ENCODE measurements around the gene ISM1. TPM values are rescaled to one million over a fixed set of nuclear protein-coding genes. Genes with fewer than 3 reads are reported as not detected.

The ISM1 gene
- total and polyA plus RNA-seq, 9 donors: 0.10 to 3.6 (median 0.31) TPM; not detected in 1

DNA sequence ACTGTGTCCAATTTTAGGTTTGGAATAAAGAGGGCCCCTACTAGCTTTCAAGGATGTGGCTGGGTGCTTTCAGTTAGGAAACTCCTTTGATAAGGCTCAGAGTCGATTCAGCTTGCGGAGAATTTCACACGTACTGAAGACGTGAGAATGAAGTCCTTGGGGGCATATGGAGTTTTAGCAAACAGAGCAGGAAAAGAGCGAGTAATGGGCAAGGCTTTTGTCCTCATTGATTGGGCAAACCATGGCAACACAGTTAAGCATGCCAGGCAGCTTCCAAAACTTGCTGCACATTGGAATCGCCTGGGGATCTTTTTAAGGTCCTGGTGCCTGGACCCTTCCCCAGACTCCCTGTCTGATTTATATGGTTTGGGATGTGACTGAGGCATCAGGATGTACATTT lies 29.2 kb downstream of the ISM1 start:
- TF ChIP-seq POLR2A (IDR thresholded peaks at IDR 0.05) (no peak), EP300 (IDR thresholded peaks at IDR 0.05) (no peak), CTCF (IDR thresholded peaks at IDR 0.05) (no peak)
- no peaks in the 10 kb centered on the region for H3K4me1 ChIP-seq (ENCODE audit: insufficient read depth)
- H3K36me3 ChIP-seq: no peaks in the 10 kb centered on the region
- no peak overlapping the region for H3K27ac ChIP-seq
- WGBS, 3 donors: 86 to 90% (median 88%) methylated on average over 6 of the region's 6 CpGs
- intact Hi-C loops (cut with DNase I): no loop called here
- H3K4me3 ChIP-seq: no peak overlapping the region
- no peaks in the 10 kb centered on the region for H3K9me3 ChIP-seq
- no peak for DNase-seq
- H3K27me3 ChIP-seq: no peaks in the 10 kb centered on the region

- Histone ChIP-seq H3K4me3 (no peak overlapping the region), H3K36me3 (no peaks in the 10 kb centered on the region), H3K27me3 (no peaks in the 10 kb centered on the region), H3K9me3 (no peaks in the 10 kb centered on the region), H3K4me1 (ENCODE audit: insufficient read depth) (no peaks in the 10 kb centered on the region), H3K27ac (no peak overlapping the region)
- WGBS, 3 donors: 72 to 90% (median 89%) methylated on average over 8 of the region's 8 CpGs
- intact Hi-C loops (cut with DNase I): no loop called here
- TF ChIP-seq EP300 (IDR thresholded peaks at IDR 0.05): no peak
- TF ChIP-seq POLR2A (IDR thresholded peaks at IDR 0.05): no peak
- TF ChIP-seq CTCF (IDR thresholded peaks at IDR 0.05): no peak
- DNase-seq: no peak
Measured at GRCh38 chr20:13251106-13251903, 30.2 kb downstream of the ISM1 start.

- H3K27me3 ChIP-seq: no peaks in the 10 kb centered on the region
- TF ChIP-seq CTCF (IDR thresholded peaks at IDR 0.05): no peak
- no peak for TF ChIP-seq POLR2A (IDR thresholded peaks at IDR 0.05)
- TF ChIP-seq EP300 (IDR thresholded peaks at IDR 0.05): no peak
- H3K36me3 ChIP-seq: no peaks in the 10 kb centered on the region
- WGBS, 3 donors: 49 to 74% (median 73%) methylated on average over 2 of the region's 2 CpGs
- H3K27ac ChIP-seq: no peak overlapping the region
- no peaks in the 10 kb centered on the region for H3K4me1 ChIP-seq (ENCODE audit: insufficient read depth)
- intact Hi-C loops (cut with DNase I): no loop called here
- no peak for DNase-seq
- H3K4me3 ChIP-seq: no peak overlapping the region
- no peaks in the 10 kb centered on the region for H3K9me3 ChIP-seq
Measured at GRCh38 chr20:13251904-13252297, 30.8 kb downstream of the ISM1 start.

- no peak for DNase-seq
- 84 to 90% (median 89%) methylated on average over 1 of the region's 1 CpG for WGBS, 3 donors
- Histone ChIP-seq H3K4me1 (ENCODE audit: insufficient read depth) (no peaks in the 10 kb centered on the region), H3K9me3 (no peaks in the 10 kb centered on the region), H3K27ac (no peak overlapping the region), H3K27me3 (no peaks in the 10 kb centered on the region), H3K36me3 (no peaks in the 10 kb centered on the region), H3K4me3 (no peak overlapping the region)
- intact Hi-C loops (cut with DNase I): no loop called here
- TF ChIP-seq CTCF (IDR thresholded peaks at IDR 0.05) (no peak), POLR2A (IDR thresholded peaks at IDR 0.05) (no peak), EP300 (IDR thresholded peaks at IDR 0.05) (no peak)
Measured at GRCh38 chr20:13255356-13255755, 34.3 kb downstream of the ISM1 start.
